Measurements from ENCODE around the gene LRP1. TPM values are rescaled to one million over a fixed set of nuclear protein-coding genes. Genes with fewer than 3 reads are reported as not detected.

Gene LRP1
- total RNA-seq, 1 donor from 2014 or later, result 61.0 TPM

DNA sequence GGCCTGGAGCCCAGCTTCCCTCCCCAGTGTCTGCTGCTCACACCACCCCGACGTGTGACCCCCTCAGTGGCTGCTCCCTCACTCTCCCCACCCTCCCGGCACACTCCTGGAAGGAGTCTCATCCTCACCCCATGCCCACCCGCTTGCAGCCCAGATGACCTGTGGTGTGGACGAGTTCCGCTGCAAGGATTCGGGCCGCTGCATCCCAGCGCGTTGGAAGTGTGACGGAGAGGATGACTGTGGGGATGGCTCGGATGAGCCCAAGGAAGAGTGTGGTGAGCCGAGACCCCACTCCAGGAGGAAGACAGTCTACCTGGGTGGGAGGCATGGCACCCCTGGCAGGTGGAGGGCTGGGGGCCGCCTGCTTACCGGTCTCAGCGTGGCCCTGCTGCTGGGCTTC, 73.3 kb downstream of the LRP1 start:
- TF ChIP-seq, protein P1, sequence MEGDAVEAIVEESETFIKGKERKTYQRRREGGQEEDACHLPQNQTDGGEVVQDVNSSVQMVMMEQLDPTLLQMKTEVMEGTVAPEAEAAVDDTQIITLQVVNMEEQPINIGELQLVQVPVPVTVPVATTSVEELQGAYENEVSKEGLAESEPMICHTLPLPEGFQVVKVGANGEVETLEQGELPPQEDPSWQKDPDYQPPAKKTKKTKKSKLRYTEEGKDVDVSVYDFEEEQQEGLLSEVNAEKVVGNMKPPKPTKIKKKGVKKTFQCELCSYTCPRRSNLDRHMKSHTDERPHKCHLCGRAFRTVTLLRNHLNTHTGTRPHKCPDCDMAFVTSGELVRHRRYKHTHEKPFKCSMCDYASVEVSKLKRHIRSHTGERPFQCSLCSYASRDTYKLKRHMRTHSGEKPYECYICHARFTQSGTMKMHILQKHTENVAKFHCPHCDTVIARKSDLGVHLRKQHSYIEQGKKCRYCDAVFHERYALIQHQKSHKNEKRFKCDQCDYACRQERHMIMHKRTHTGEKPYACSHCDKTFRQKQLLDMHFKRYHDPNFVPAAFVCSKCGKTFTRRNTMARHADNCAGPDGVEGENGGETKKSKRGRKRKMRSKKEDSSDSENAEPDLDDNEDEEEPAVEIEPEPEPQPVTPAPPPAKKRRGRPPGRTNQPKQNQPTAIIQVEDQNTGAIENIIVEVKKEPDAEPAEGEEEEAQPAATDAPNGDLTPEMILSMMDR (IDR thresholded peaks at IDR 0.05; ENCODE audit: borderline replicate concordance), result no peak
- Histone ChIP-seq H3K27ac (replicated peaks) (no peak overlapping the region), H3K9me3 (replicated peaks) (no peaks in the 10 kb centered on the region), H3K27me3 (ENCODE audit: low read depth) (no peaks in the 10 kb centered on the region), H3K36me3 (peaks cover 100% of the 10 kb centered on the region), H3K4me1 (no peaks in the 10 kb centered on the region), H3K4me3 (no peak overlapping the region)
- DNase-seq, result no peak
- intact Hi-C loops (cut with micrococcal nuclease), result no loop called here

DNA sequence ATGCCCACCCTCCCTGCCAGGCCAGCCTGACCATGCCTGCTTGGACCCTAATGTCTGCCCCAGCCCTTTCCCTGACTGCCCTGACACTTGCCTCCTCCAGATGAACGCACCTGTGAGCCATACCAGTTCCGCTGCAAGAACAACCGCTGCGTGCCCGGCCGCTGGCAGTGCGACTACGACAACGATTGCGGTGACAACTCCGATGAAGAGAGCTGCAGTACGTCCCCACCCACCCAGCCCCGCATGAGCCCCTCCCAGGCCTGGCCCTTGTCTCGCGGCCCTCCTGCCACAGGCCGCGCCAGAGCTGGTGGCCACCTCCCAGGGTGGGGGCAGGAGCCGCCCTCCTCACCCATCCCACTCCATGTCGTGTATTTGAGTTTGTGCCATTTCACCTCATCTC, 74.0 kb downstream of the LRP1 start:
- Histone ChIP-seq H3K27ac (replicated peaks) (no peak overlapping the region), H3K4me1 (peaks cover 2% of the 10 kb centered on the region), H3K27me3 (ENCODE audit: low read depth) (no peaks in the 10 kb centered on the region), H3K9me3 (replicated peaks) (no peaks in the 10 kb centered on the region), H3K36me3 (peaks cover 100% of the 10 kb centered on the region), H3K4me3 (no peak overlapping the region)
- intact Hi-C loops (cut with micrococcal nuclease), result no loop called here
- DNase-seq, result no peak
- TF ChIP-seq, protein P1 (IDR thresholded peaks at IDR 0.05; ENCODE audit: borderline replicate concordance), result no peak

DNA sequence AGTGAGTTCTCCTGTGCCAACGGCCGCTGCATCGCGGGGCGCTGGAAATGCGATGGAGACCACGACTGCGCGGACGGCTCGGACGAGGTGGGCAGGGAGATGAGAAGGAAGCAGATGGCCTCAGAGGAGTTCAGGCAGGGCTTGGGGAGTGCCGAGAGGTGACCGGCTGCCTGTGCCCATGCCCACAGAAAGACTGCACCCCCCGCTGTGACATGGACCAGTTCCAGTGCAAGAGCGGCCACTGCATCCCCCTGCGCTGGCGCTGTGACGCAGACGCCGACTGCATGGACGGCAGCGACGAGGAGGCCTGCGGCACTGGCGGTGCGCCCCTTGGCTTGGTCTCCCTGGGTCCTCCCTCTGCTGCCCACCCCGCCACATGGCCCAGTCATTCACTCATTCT, 74.9 kb downstream of the LRP1 start:
- peaks cover 99% of the 10 kb centered on the region for H3K36me3 ChIP-seq
- intact Hi-C loops (cut with micrococcal nuclease), result no loop called here
- no peak overlapping the region for H3K4me3 ChIP-seq
- H3K9me3 ChIP-seq (replicated peaks), result no peaks in the 10 kb centered on the region
- no peak overlapping the region for H3K27ac ChIP-seq (replicated peaks)
- no peak for DNase-seq
- TF ChIP-seq, protein P1 (IDR thresholded peaks at IDR 0.05; ENCODE audit: borderline replicate concordance), result no peak
- H3K27me3 ChIP-seq (ENCODE audit: low read depth), result no peaks in the 10 kb centered on the region
- peaks cover 10% of the 10 kb centered on the region for H3K4me1 ChIP-seq

DNA sequence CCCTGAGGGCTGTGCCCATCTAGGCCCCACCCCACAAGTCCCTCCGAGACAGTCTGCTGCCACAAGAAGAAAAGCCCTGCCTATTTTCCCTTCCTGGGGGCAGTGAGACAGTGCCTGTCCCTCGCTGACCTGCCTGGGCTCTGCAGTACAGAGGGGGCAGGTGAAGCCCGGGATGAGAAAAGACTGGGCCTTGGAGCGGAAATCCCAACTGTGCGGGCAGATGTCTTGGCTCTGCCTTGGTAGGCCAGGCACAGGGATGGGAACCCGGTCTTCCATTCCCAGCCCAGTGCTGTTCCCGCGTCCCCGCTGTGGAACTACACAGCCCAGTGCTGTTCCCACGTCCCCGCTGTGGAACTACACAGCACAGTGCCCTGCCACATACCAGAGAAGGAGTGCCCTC, 75.5 kb downstream of the LRP1 start:
- H3K27me3 ChIP-seq (ENCODE audit: low read depth), result no peaks in the 10 kb centered on the region
- TF ChIP-seq, protein P1 (IDR thresholded peaks at IDR 0.05; ENCODE audit: borderline replicate concordance), result no peak
- no peak overlapping the region for H3K27ac ChIP-seq (replicated peaks)
- DNase-seq, result no peak
- peaks cover 94% of the 10 kb centered on the region for H3K36me3 ChIP-seq
- H3K4me3 ChIP-seq, result no peak overlapping the region
- peaks cover 16% of the 10 kb centered on the region for H3K4me1 ChIP-seq
- intact Hi-C loops (cut with micrococcal nuclease), result no loop called here
- no peaks in the 10 kb centered on the region for H3K9me3 ChIP-seq (replicated peaks)

DNA sequence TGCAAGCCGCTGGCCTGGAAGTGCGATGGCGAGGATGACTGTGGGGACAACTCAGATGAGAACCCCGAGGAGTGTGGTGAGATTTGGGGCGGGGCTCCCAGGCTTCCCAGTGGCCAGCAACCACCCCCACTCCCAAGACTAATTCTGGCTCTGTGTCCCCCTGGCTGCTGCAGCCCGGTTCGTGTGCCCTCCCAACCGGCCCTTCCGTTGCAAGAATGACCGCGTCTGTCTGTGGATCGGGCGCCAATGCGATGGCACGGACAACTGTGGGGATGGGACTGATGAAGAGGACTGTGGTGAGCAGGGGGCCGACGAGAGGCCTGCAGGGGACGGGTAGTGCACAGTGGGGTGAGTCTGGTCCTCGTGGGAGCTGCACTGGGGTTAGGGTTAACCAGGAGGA, 76.2 kb downstream of the LRP1 start:
- Histone ChIP-seq H3K4me1 (peaks cover 23% of the 10 kb centered on the region), H3K36me3 (peaks cover 88% of the 10 kb centered on the region), H3K27ac (replicated peaks) (no peak overlapping the region), H3K4me3 (no peak overlapping the region), H3K27me3 (ENCODE audit: low read depth) (no peaks in the 10 kb centered on the region), H3K9me3 (replicated peaks) (no peaks in the 10 kb centered on the region)
- no peak for DNase-seq
- TF ChIP-seq, protein P1 (IDR thresholded peaks at IDR 0.05; ENCODE audit: borderline replicate concordance), result no peak
- intact Hi-C loops (cut with micrococcal nuclease), result no loop called here

DNA sequence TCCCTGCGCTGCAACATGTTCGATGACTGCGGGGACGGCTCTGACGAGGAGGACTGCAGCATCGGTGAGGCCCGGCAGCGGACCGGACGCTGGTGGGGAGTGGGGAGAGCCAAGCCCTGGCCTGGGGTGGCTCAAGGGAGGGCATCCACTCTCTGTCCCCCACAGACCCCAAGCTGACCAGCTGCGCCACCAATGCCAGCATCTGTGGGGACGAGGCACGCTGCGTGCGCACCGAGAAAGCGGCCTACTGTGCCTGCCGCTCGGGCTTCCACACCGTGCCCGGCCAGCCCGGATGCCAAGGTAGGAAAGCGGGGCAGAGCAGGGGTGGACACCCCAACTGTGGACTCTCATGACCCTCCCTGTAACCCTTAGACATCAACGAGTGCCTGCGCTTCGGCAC, 76.9 kb downstream of the LRP1 start:
- Histone ChIP-seq H3K36me3 (peaks cover 88% of the 10 kb centered on the region), H3K9me3 (replicated peaks) (no peaks in the 10 kb centered on the region), H3K27me3 (ENCODE audit: low read depth) (no peaks in the 10 kb centered on the region), H3K4me3 (no peak overlapping the region), H3K27ac (replicated peaks) (no peak overlapping the region), H3K4me1 (peaks cover 27% of the 10 kb centered on the region)
- DNase-seq, result no peak
- TF ChIP-seq, protein P1 (IDR thresholded peaks at IDR 0.05; ENCODE audit: borderline replicate concordance), result no peak
- intact Hi-C loops (cut with micrococcal nuclease), result no loop called here
